ENCODE data around the gene LMX1B. TPM values are rescaled to one million over a fixed set of nuclear protein-coding genes. Genes with fewer than 3 reads are reported as not detected.
A peak's percentile ranks its signal among the peaks of the same experiment; 100 is the strongest.

LMX1B gene
- total RNA-seq, 1 experiment from 2014 or later = 0.55 TPM

- Histone ChIP-seq H3K9me2 (replicated peaks; ENCODE audit: low read length) (no peaks in the 10 kb centered on the region), H3F3A (ENCODE audit: low read length, unreplicated experiment) (no peaks in the 10 kb centered on the region), H3K9me3 (ENCODE audit: low read length) (no peaks in the 10 kb centered on the region), H3K9ac (ENCODE audit: low read length) (no peak overlapping the region), H3K79me2 (ENCODE audit: low read length) (no peaks in the 10 kb centered on the region), H3K27ac (ENCODE audit: low read length) (no peak overlapping the region), H3K4me1 (ENCODE audit: insufficient read depth, low read length) (no peaks in the 10 kb centered on the region), H3K4me2 (ENCODE audit: low read length) (no peak overlapping the region), H3K36me3 (ENCODE audit: low read depth, low read length) (no peaks in the 10 kb centered on the region), H3K4me3 (ENCODE audit: low read length) (no peak overlapping the region), H3K27me3 (ENCODE audit: low read length) (peaks cover 8% of the 10 kb centered on the region; the same call in 1 of the 2 replicates), H4K20me1 (ENCODE audit: low read length) (no peaks in the 10 kb centered on the region), H2AFZ (ENCODE audit: low read length) (no peak overlapping the region)
- no TSS peak for BruUV-seq (replicated peaks)
- TF ChIP-seq EZH2 (IDR thresholded peaks at IDR 0.05; ENCODE audit: low read length, unreplicated experiment) (no peak), EZH2phosphoT487 (IDR thresholded peaks at IDR 0.05; ENCODE audit: borderline replicate concordance, low read length) (no peak), CTCF (conservative IDR thresholded peaks at IDR 0.05; ENCODE audit: low read depth, low read length) (no peak)
- intact Hi-C loops (cut with micrococcal nuclease) = no loop called here
- ChIA-PET CTCF (no interaction called here), POLR2A (ENCODE audit: unreplicated experiment) (no interaction called here)
- ATAC-seq (no peak), DNase-seq (peak; percentile 3)
These were observed 105.9 kb downstream of the LMX1B start for GRCh38 chr9:126719618-126720031.

GRCh38 chr9:126720036-126720435 is 106.3 kb downstream of the LMX1B start:
- no peak overlapping the region for H3K9ac ChIP-seq (ENCODE audit: low read length)
- no peaks in the 10 kb centered on the region for H3K79me2 ChIP-seq (ENCODE audit: low read length)
- ChIA-PET CTCF (no interaction called here), POLR2A (ENCODE audit: unreplicated experiment) (no interaction called here)
- H3K36me3 ChIP-seq (ENCODE audit: low read depth, low read length) = no peaks in the 10 kb centered on the region
- H2AFZ ChIP-seq (ENCODE audit: low read length) = no peak overlapping the region
- H3K4me3 ChIP-seq (ENCODE audit: low read length) = no peak overlapping the region
- H4K20me1 ChIP-seq (ENCODE audit: low read length) = no peaks in the 10 kb centered on the region
- H3K27me3 ChIP-seq (ENCODE audit: low read length) = peaks cover 12% of the 10 kb centered on the region; the same call in 1 of the 2 replicates
- no peak overlapping the region for H3K27ac ChIP-seq (ENCODE audit: low read length)
- no TSS peak for BruUV-seq (replicated peaks)
- H3K9me3 ChIP-seq (ENCODE audit: low read length) = no peaks in the 10 kb centered on the region
- DNase-seq = no peak
- intact Hi-C loops (cut with micrococcal nuclease) = no loop called here
- H3K9me2 ChIP-seq (replicated peaks; ENCODE audit: low read length) = no peaks in the 10 kb centered on the region
- no peak overlapping the region for H3K4me2 ChIP-seq (ENCODE audit: low read length)
- TF ChIP-seq EZH2 (IDR thresholded peaks at IDR 0.05; ENCODE audit: low read length, unreplicated experiment) (no peak), EZH2phosphoT487 (IDR thresholded peaks at IDR 0.05; ENCODE audit: borderline replicate concordance, low read length) (no peak), CTCF (conservative IDR thresholded peaks at IDR 0.05; ENCODE audit: low read depth, low read length) (no peak)
- no peak for ATAC-seq
- H3K4me1 ChIP-seq (ENCODE audit: insufficient read depth, low read length) = no peaks in the 10 kb centered on the region
- H3F3A ChIP-seq (ENCODE audit: low read length, unreplicated experiment) = no peaks in the 10 kb centered on the region

GRCh38 chr9:126720661-126721563 is 107.2 kb downstream of the LMX1B start:
- Histone ChIP-seq H3K27ac (ENCODE audit: low read length) (no peak overlapping the region), H3K4me1 (ENCODE audit: insufficient read depth, low read length) (no peaks in the 10 kb centered on the region), H3K9me3 (ENCODE audit: low read length) (no peaks in the 10 kb centered on the region), H3K36me3 (ENCODE audit: low read depth, low read length) (no peaks in the 10 kb centered on the region), H2AFZ (ENCODE audit: low read length) (no peak overlapping the region), H3K4me3 (ENCODE audit: low read length) (no peak overlapping the region), H3K9ac (ENCODE audit: low read length) (no peak overlapping the region), H3K9me2 (replicated peaks; ENCODE audit: low read length) (no peaks in the 10 kb centered on the region), H3F3A (ENCODE audit: low read length, unreplicated experiment) (no peaks in the 10 kb centered on the region), H3K27me3 (ENCODE audit: low read length) (peaks cover 14% of the 10 kb centered on the region), H3K79me2 (ENCODE audit: low read length) (no peaks in the 10 kb centered on the region), H4K20me1 (ENCODE audit: low read length) (no peaks in the 10 kb centered on the region), H3K4me2 (ENCODE audit: low read length) (no peak overlapping the region)
- intact Hi-C loops (cut with micrococcal nuclease) = no loop called here
- no peak for DNase-seq
- no TSS peak for BruUV-seq (replicated peaks)
- ATAC-seq = no peak
- ChIA-PET POLR2A (ENCODE audit: unreplicated experiment) (no interaction called here), CTCF (no interaction called here)
- TF ChIP-seq EZH2phosphoT487 (IDR thresholded peaks at IDR 0.05; ENCODE audit: borderline replicate concordance, low read length) = no peak
- no peak for TF ChIP-seq EZH2 (IDR thresholded peaks at IDR 0.05; ENCODE audit: low read length, unreplicated experiment)
- no peak for TF ChIP-seq CTCF (conservative IDR thresholded peaks at IDR 0.05; ENCODE audit: low read depth, low read length)
